Measurements from ENCODE around the gene HPS5. TPM values are rescaled to one million over a fixed set of nuclear protein-coding genes. Genes with fewer than 3 reads are reported as not detected.

Gene HPS5
- total RNA-seq, 1 experiment from 2014 or later, result 15.4 TPM

DNA sequence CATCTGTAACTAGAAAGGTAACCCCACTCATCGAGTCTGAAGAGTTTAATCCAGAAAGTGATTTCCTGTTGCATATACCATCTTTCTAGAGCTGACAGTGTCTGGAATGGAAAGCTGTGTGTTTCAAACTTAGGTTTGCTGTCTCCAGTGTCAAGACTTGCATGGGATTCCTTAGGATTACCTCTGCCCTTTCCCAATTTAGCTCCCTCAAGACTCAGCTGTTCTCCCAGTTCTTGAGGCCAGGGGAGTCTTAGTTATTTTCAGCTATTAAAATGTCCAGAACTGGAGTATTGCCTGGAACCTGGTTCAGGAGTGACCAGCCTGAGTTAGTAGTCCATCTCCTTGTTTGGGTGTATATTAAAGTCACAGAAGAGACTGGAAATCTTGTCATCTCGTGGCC lies 47.5 kb upstream of the HPS5 start:
- Histone ChIP-seq H3K23me2 (ENCODE audit: insufficient read length, low read depth, low read length, poor library complexity, severe bottlenecking) (no peaks in the 10 kb centered on the region), H3K27ac (ENCODE audit: insufficient read length, low read depth, low read length) (no peak overlapping the region), H3K56ac (ENCODE audit: insufficient read length, low read depth, low read length) (no peak overlapping the region), H3K9me3 (ENCODE audit: control insufficient read depth, low read depth, low read length) (no peaks in the 10 kb centered on the region), H2BK120ac (ENCODE audit: low read depth, low read length, poor library complexity, severe bottlenecking) (no peak overlapping the region), H2BK20ac (ENCODE audit: low read depth, low read length, poor library complexity, severe bottlenecking) (no peak overlapping the region), H3K4ac (ENCODE audit: low read depth, low read length) (no peak overlapping the region), H2AK5ac (ENCODE audit: insufficient read length, low read length) (no peak overlapping the region), H3K9ac (ENCODE audit: extremely low read depth, insufficient read length, low read length) (no peak overlapping the region), H2BK15ac (ENCODE audit: low read depth, low read length) (no peak overlapping the region), H4K5ac (ENCODE audit: insufficient read length, low read depth, low read length) (no peak overlapping the region), H4K20me1 (ENCODE audit: control insufficient read depth, insufficient read depth, insufficient read length) (no peaks in the 10 kb centered on the region), H3K14ac (ENCODE audit: insufficient read depth, low read length) (no peak overlapping the region), H3K27me3 (ENCODE audit: insufficient read depth, low read length) (no peaks in the 10 kb centered on the region), H2BK12ac (ENCODE audit: insufficient read length, low read depth, low read length) (no peak overlapping the region), H4K91ac (ENCODE audit: insufficient read length, low read depth, low read length) (no peak overlapping the region), H3T11ph (ENCODE audit: low read length) (no peak overlapping the region), H3K79me2 (ENCODE audit: insufficient read depth, low read length) (no peaks in the 10 kb centered on the region), H3K79me1 (ENCODE audit: insufficient read depth, low read depth, low read length, poor library complexity, severe bottlenecking) (no peaks in the 10 kb centered on the region), H3K4me2 (ENCODE audit: insufficient read depth, insufficient read length, low read length) (no peak overlapping the region), H2BK5ac (ENCODE audit: insufficient read length, low read length) (no peak overlapping the region), H4K8ac (replicated peaks; ENCODE audit: insufficient read length, low read depth, low read length) (no peak overlapping the region), H3K18ac (ENCODE audit: insufficient read length, low read depth, low read length) (no peak overlapping the region), H3K4me1 (ENCODE audit: insufficient read depth, low read length) (no peaks in the 10 kb centered on the region), H3K23ac (ENCODE audit: insufficient read length, low read depth, low read length) (no peak overlapping the region), H2AFZ (ENCODE audit: low read length) (no peak overlapping the region)
- Mint-ChIP-seq H3K27ac (no peak overlapping the region), H3K4me3 (no peak overlapping the region), H3K9me3 (no peaks in the 10 kb centered on the region), H3K36me3 (ENCODE audit: insufficient read depth in 1 of 3, low read depth in 3 of 3) (peaks cover 6 to 26% (median 19%) of the 10 kb centered on the region in 3 experiments; a peak in 5 of 7 replicates), H3K27me3 (ENCODE audit: low read depth) (no peaks in the 10 kb centered on the region), H3K4me1 (no peaks in the 10 kb centered on the region)
- WGBS (ENCODE audit: extremely low coverage, insufficient read length, low lambda C conversion rate), result no CpG with 5 or more reads among the region's 2 CpGs
- no peak for DNase-seq
- TF ChIP-seq, protein P1, sequence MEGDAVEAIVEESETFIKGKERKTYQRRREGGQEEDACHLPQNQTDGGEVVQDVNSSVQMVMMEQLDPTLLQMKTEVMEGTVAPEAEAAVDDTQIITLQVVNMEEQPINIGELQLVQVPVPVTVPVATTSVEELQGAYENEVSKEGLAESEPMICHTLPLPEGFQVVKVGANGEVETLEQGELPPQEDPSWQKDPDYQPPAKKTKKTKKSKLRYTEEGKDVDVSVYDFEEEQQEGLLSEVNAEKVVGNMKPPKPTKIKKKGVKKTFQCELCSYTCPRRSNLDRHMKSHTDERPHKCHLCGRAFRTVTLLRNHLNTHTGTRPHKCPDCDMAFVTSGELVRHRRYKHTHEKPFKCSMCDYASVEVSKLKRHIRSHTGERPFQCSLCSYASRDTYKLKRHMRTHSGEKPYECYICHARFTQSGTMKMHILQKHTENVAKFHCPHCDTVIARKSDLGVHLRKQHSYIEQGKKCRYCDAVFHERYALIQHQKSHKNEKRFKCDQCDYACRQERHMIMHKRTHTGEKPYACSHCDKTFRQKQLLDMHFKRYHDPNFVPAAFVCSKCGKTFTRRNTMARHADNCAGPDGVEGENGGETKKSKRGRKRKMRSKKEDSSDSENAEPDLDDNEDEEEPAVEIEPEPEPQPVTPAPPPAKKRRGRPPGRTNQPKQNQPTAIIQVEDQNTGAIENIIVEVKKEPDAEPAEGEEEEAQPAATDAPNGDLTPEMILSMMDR (conservative IDR thresholded peaks at IDR 0.05), result no peak

All from H9 (cell line).